Uterus (tissue), 2 donors: Measurements from ENCODE around the gene ZNF726.

Source experiments
- POLR2A ChIP-seq, 2 donors: fragments of 450-650 bp; IDR thresholded peaks; one replicate each; pipeline ENCODE4 v1.6.1; 2016; ENCODE audit warnings: antibody characterized with exemption in 2 of 2, mild to moderate bottlenecking in 1 of 2, moderate library complexity in 1 of 2
- TF ChIP-seq, protein P1 (sequence below), 4 experiments: fragments of 200-600 bp in 2 of 4; fragments of 450-650 bp in 2 of 4; sonication (generic) in 2 of 4; IDR thresholded peaks; one replicate each; pipeline ENCODE4 v1.5.1; 2016 to 2019; ENCODE audit warnings: antibody characterized with exemption in 4 of 4, mild to moderate bottlenecking in 2 of 4, moderate library complexity in 1 of 4

DNA sequence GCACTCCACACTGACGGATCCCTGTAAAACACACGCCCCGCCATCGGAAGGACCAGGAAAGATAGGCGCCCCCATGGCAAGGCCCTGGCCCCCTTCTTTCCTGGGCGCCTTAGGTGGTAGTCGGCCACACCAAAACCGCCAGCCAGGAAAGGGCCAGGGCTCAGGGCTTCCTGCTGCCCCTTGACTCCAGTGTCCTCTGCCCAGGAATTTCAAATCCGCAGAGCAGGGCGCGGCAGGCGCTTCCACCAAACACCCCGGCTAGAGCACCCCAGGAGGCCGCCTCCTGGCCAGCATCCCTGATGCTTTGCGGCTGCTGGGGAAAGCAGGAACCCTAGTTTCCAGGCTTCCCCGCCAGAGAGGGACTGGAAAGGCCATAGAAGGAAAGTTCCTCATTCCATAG is 57.5 kb downstream of the ZNF726 start:
- TF ChIP-seq, protein P1, sequence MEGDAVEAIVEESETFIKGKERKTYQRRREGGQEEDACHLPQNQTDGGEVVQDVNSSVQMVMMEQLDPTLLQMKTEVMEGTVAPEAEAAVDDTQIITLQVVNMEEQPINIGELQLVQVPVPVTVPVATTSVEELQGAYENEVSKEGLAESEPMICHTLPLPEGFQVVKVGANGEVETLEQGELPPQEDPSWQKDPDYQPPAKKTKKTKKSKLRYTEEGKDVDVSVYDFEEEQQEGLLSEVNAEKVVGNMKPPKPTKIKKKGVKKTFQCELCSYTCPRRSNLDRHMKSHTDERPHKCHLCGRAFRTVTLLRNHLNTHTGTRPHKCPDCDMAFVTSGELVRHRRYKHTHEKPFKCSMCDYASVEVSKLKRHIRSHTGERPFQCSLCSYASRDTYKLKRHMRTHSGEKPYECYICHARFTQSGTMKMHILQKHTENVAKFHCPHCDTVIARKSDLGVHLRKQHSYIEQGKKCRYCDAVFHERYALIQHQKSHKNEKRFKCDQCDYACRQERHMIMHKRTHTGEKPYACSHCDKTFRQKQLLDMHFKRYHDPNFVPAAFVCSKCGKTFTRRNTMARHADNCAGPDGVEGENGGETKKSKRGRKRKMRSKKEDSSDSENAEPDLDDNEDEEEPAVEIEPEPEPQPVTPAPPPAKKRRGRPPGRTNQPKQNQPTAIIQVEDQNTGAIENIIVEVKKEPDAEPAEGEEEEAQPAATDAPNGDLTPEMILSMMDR (IDR thresholded peaks at IDR 0.05): no peak
- no peak for TF ChIP-seq POLR2A (IDR thresholded peaks at IDR 0.05)
